GM12801 (cell line): ENCODE data around the gene RASA1.

Experiments
- CTCF ChIP-seq: IDR thresholded peaks from one replicate; pipeline ENCODE4 v1.5.1; 2011; ENCODE audit warnings: control low read depth; ENCODE audit not compliant: insufficient read length; ENCODE audit errors: extremely low read depth

RASA1 gene

DNA sequence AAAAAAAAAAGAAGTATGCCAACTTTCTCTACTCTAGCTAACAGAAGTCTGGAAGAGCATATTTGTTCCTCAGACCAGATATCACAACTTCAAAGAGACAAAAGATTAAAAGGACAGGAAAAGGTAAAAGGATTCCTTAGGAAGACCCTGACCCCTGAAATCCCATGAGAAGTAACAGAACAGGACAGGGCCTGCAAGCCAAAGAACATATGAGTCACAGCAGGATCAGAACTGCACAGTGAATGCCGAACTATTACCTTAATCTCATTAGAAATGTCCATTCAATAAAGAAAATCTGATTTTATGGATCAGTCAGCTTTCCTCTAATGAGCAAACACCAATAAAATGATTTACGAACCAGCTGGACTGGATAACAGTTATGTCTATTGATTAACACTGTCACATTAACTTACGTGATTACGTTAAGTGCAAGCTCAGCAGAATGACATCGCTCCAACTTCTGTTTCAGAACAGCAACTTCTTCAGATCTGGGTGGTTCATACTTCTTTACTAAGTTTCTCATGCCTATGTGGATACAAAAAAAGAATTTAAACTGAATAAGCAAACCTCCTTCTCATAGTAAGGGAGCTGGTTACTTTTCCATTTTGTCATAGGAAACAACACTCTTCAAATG is 131.4 kb downstream of the RASA1 start:
- no peak for TF ChIP-seq CTCF

DNA sequence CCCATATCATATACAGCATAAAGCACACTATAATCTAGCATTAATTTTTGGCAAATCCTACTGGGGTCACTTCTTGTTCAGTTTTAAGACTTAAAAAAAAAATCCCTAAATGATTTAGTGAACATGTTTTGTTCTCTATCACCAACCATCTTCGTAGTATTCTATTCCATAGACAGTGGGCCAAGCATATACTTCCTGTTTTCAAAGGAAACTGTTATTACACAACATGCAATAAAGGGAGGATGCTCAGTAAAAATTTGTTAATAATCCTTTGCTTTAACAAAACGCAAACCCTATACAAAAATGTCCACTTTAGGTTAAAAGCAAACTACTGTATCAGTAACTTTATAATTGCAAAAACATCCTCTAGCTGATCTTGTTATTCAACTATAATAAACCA is 132.0 kb downstream of the RASA1 start:
- no peak for TF ChIP-seq CTCF

GRCh38 chr5:87400305-87400899 is 132.7 kb downstream of the RASA1 start:
- no peak for TF ChIP-seq CTCF

GRCh38 chr5:87401626-87402025 is 133.9 kb downstream of the RASA1 start:
- TF ChIP-seq CTCF: no peak

- TF ChIP-seq CTCF: no peak
Observed at GRCh38 chr5:87403409-87403808, 135.7 kb downstream of the RASA1 start.

- TF ChIP-seq CTCF: no peak
Observed at GRCh38 chr5:87403899-87404298, 136.2 kb downstream of the RASA1 start.

DNA sequence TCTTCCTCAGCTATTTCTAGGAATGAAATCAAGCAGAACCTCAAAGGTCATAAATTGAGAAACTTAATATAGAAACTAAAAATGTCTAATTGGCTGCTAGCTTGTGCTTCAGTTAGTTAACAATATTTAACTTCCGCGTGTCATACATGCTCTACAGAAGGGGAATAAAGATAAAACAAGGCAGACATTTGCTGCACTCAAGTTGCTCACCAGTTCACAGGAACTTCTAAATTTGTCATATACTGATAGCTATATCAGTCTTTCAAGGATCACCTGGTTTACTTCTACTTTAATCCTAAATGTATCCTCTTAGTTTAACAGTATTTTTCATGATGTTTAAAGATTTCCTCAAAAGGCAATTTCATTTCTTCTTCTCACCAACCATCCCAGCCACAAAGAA is 136.7 kb downstream of the RASA1 start:
- no peak for TF ChIP-seq CTCF
